ENCODE data around the gene DMRTC2. TPM values are rescaled to one million over a fixed set of nuclear protein-coding genes. Genes with fewer than 3 reads are reported as not detected.

DMRTC2 gene
- total RNA-seq, 1 donor from 2014 or later, result not detected

- Mint-ChIP-seq H3K36me3 (ENCODE audit: insufficient read depth) (no peaks in the 10 kb centered on the region), H3K4me3 (ENCODE audit: low read depth) (no peak overlapping the region), H3K27ac (no peak overlapping the region), H3K27me3 (peaks cover 10% of the 10 kb centered on the region), H3K4me1 (ENCODE audit: low read depth) (no peaks in the 10 kb centered on the region), H3K9me3 (ENCODE audit: low read depth) (peaks cover 37% of the 10 kb centered on the region)
- TF ChIP-seq, protein P1, sequence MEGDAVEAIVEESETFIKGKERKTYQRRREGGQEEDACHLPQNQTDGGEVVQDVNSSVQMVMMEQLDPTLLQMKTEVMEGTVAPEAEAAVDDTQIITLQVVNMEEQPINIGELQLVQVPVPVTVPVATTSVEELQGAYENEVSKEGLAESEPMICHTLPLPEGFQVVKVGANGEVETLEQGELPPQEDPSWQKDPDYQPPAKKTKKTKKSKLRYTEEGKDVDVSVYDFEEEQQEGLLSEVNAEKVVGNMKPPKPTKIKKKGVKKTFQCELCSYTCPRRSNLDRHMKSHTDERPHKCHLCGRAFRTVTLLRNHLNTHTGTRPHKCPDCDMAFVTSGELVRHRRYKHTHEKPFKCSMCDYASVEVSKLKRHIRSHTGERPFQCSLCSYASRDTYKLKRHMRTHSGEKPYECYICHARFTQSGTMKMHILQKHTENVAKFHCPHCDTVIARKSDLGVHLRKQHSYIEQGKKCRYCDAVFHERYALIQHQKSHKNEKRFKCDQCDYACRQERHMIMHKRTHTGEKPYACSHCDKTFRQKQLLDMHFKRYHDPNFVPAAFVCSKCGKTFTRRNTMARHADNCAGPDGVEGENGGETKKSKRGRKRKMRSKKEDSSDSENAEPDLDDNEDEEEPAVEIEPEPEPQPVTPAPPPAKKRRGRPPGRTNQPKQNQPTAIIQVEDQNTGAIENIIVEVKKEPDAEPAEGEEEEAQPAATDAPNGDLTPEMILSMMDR (IDR thresholded peaks at IDR 0.05; ENCODE audit: unreplicated experiment), result no peak
- DNase-seq (ENCODE audit: low spot score, unreplicated experiment), result no peak
These were observed 43.0 kb upstream of the DMRTC2 start for GRCh38 chr19:41801792-41802211.

- Mint-ChIP-seq H3K9me3 (ENCODE audit: low read depth) (peaks cover 39% of the 10 kb centered on the region), H3K27ac (no peak overlapping the region), H3K36me3 (ENCODE audit: insufficient read depth) (no peaks in the 10 kb centered on the region), H3K27me3 (peaks cover 5% of the 10 kb centered on the region), H3K4me3 (ENCODE audit: low read depth) (no peak overlapping the region), H3K4me1 (ENCODE audit: low read depth) (no peaks in the 10 kb centered on the region)
- no peak for DNase-seq (ENCODE audit: low spot score, unreplicated experiment)
- TF ChIP-seq, protein P1 (IDR thresholded peaks at IDR 0.05; ENCODE audit: unreplicated experiment), result no peak
These were observed 42.1 kb upstream of the DMRTC2 start for GRCh38 chr19:41802770-41803169.

- Mint-ChIP-seq H3K27me3 (peaks cover 5% of the 10 kb centered on the region), H3K9me3 (ENCODE audit: low read depth) (peaks cover 44% of the 10 kb centered on the region), H3K36me3 (ENCODE audit: insufficient read depth) (no peaks in the 10 kb centered on the region), H3K4me1 (ENCODE audit: low read depth) (no peaks in the 10 kb centered on the region), H3K4me3 (ENCODE audit: low read depth) (no peak overlapping the region), H3K27ac (no peak overlapping the region)
- DNase-seq (ENCODE audit: low spot score, unreplicated experiment), result no peak
- TF ChIP-seq, protein P1 (IDR thresholded peaks at IDR 0.05; ENCODE audit: unreplicated experiment), result no peak
These were observed 40.5 kb upstream of the DMRTC2 start for GRCh38 chr19:41804336-41804735.

DNA sequence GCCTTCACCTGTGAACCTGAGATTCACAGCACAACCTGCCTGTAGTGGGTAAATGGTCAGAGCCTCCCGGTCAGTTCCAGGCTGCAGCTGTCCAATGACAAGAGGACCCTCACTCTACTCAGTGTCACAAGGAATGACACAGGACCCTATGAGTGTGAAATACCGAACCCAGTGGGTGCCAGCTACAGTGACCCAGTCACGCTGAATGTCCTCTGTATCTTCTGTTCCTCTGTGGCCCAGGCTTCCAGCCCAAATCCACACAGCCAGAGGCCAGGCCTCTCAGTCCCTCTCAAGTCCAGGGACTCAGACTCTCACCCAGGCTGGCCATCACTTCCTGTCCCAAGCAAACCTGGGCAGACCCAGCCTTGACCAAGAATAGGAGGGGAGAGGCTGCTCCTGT lies 37.7 kb upstream of the DMRTC2 start:
- peaks cover 31% of the 10 kb centered on the region for H3K9me3 Mint-ChIP-seq (ENCODE audit: low read depth)
- no peak for DNase-seq (ENCODE audit: low spot score, unreplicated experiment)

DNA sequence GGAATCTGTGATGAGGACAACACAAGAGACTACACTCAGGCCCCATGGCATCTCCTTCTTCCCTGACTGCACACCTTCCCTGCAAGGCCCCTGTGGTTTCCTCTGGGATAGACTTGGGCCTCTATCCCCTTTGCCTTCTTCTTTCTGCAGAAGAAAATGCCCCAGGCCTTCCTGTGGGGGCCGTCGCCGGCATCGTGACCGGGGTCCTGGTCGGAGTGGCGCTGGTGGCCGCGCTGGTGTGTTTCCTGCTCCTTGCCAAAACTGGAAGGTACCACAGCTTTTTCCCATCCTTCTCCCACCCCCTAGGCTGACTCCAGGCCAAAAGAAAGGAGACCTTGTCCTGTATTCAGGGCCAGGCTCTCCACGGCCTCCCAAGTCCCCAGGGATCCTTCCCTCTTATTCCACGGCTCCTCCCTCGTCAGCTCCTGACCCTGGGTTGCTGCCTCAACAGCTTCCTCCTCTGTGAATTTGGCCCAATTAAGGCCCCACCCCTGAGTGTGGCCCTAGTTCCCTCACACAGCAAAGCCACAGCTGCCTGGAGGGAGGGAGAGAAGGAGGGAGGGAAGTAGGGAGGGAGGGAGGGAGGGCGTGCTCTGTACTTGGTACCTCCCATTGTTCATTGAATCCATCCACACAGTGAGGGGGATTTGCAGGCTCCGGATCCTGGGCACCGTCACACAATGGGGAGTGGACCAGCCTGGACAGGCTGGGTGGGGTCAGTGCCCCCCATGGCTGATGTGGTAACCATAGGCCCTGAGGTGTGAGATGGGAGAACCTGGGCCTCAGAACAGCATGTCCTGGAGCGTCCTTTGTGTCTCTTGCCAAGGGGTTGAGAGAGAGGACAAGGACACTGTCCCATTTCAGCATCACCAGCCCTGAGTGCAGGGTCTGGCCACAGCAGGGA lies 35.9 kb upstream of the DMRTC2 start:
- DNase-seq (ENCODE audit: low spot score, unreplicated experiment), result no peak
- Mint-ChIP-seq H3K4me3 (ENCODE audit: low read depth) (no peak overlapping the region), H3K4me1 (ENCODE audit: low read depth) (no peaks in the 10 kb centered on the region), H3K9me3 (ENCODE audit: low read depth) (peaks cover 26% of the 10 kb centered on the region), H3K27ac (no peak overlapping the region), H3K36me3 (ENCODE audit: insufficient read depth) (no peaks in the 10 kb centered on the region), H3K27me3 (no peaks in the 10 kb centered on the region)
- TF ChIP-seq, protein P1 (IDR thresholded peaks at IDR 0.05; ENCODE audit: unreplicated experiment), result no peak

More for the DNA sequence above, 37.7 kb upstream of the DMRTC2 start:
- TF ChIP-seq, protein P1 (IDR thresholded peaks at IDR 0.05; ENCODE audit: unreplicated experiment), result no peak
- Mint-ChIP-seq H3K27me3 (peaks cover 5% of the 10 kb centered on the region), H3K4me1 (ENCODE audit: low read depth) (no peaks in the 10 kb centered on the region), H3K4me3 (ENCODE audit: low read depth) (no peak overlapping the region), H3K27ac (no peak overlapping the region), H3K36me3 (ENCODE audit: insufficient read depth) (no peaks in the 10 kb centered on the region)

Data from progenitor cell of endocrine pancreas (in vitro differentiated cells).